GF-D8 (cell line): ENCODE data around the gene TRPM8.

Experiments
- DNase-seq: peaks from one replicate; lab custom pipeline; 2025; lab: John Stamatoyannopoulos, UW

TRPM8 gene

GRCh38 chr2:234048049-234048448 is 130.9 kb downstream of the TRPM8 start:
- DNase-seq: no peak

DNA sequence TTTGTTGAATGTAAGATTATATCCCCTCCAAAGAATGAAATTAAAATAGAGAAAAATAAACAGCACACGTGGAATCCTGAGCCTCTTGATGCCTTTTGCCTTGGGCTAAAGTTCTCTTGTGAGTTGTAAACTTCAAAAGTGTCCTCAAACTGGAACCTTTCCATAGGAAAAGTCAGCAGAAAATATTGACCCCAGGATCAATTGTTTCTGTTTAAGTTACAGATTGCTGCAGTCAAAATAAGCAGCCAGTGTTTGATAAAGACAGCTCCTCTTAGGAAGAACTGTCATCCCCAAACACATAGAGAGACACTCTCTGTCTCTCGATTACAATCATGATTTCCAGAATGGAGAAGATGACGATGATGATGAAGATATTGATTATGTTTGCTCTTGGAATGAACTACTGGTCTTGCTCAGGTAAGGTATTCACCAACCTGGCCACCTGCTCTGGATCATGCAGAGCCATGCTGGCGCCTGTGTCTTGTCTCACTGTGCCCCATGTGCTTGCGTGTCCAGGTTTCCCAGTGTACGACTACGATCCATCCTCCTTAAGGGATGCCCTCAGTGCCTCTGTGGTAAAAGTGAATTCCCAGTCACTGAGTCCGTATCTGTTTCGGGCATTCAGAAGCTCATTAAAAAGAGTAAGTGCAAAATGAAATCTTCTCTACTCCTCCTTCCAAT is 133.4 kb downstream of the TRPM8 start, which contains the start of gene SPP2:
TSS of gene SPP2 (plus strand) at position 248 of the 681 bp plus-strand sequence. CDS start at position 333, 85 bp downstream.
- no peak for DNase-seq

GRCh38 chr2:234051374-234052070 is 134.3 kb downstream of the TRPM8 start:
- no peak for DNase-seq

GRCh38 chr2:234058881-234059280 is 141.7 kb downstream of the TRPM8 start:
- no peak for DNase-seq

GRCh38 chr2:234060236-234060635 is 143.1 kb downstream of the TRPM8 start:
- DNase-seq: no peak

DNA sequence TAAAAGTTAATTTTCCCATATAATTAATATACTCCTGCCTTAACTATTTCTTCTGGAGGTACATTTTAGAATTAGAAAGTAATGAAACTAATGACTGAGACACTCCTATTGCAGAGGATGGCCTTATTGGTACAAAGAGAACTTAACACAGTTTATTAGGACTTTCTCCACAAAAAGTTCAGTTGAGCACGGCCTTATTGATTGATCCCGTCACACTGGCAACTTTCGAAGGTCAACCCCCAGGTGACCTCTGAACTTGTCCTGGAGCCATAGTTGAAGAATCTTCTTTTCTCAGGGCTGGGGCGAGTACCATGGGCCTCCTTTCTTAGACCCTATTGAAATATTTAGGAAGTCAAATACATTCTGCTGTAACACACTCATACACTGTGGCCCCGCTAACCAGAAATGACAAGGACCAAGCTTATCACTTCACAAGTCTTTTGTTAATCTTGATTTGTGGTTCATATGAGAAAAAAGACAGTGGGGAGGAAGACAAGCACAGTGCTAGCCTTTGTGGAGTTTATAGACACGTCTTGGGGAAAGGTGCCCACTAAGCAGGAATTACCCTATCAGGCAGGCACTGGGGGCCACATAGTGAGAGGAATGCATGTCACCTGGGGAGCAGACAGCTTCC is 144.6 kb downstream of the TRPM8 start:
- no peak for DNase-seq

DNA sequence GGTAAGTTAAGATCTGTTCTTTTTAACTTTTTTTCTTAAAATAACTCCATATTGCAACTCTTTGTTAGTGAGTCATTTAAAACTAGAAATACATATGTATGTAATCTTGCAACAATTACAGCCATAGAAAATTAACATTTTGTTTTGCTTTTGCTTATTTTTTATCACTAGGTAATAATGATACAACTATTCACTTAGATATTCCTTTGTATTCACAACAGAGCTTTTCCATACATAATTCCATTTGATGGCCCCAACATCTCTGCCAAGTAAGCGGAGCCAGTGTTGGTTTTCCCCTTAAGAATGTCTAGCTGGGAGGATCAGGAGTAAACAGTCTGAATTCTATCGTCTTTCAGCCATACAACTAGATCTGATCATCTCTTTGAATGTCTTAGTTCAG is 149.4 kb downstream of the TRPM8 start:
- DNase-seq: no peak
